ENCODE measurements around the gene RUNX3.

The RUNX3 gene

DNA sequence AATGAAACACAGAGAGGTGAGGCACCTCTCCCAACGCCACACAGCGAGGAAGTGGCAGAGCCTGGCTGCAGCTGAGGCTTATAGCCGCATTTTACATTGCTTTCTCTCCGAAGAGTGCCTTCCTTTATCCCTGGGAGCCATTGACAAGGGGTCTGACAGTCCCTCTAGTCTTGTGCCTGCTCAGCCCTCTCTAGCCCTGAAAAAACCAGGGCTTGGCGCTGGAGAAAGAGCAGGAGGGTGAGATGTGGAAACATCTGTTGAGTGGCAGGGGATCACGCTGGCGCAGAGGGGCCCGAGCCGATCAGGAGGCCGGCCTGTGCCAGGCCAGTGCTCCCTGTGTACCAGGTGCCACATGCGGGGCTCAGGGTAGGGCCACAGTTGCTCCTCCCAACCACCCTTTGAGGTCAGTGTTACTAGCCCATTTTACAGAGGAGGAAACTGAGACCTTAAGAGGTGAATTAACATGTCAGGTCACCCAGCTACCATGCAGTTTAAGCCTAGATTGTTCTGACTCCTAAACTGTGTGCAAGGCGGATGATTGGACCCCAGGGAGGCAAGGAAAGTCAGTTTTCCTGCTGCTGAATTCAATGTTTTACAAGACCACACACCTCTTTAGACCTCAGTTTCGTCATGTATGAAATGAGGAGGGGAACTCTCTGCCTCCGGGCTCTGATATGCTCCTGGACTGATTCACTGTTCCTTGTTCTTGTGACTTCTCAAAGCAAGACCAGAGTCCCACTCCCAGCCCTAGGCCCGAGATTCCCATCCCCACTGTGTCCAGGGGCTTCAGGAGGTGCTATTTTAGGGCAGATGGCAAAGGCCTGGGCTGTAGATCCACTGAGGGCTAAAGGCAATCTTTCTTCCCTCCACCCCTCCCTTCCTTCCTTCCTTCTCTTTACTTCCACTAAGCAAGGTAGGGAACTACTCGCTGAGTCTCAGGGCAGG lies 28.0 kb upstream of the RUNX3 start:
- Histone ChIP-seq H2AFZ (ENCODE audit: low read length) (no peak overlapping the region), H3K9ac (ENCODE audit: low read length) (no peak overlapping the region), H3K4me1 (ENCODE audit: low read length) (peaks cover 22% of the 10 kb centered on the region), H3K79me2 (ENCODE audit: low read length) (no peaks in the 10 kb centered on the region), H3K9me3 (replicated peaks; ENCODE audit: insufficient read depth, low read length) (no peaks in the 10 kb centered on the region), H3K36me3 (replicated peaks; ENCODE audit: insufficient read depth, low read length) (no peaks in the 10 kb centered on the region), H3K27ac (ENCODE audit: low read length) (no peak overlapping the region), H4K20me1 (ENCODE audit: insufficient read depth, low read length) (no peaks in the 10 kb centered on the region), H3K27me3 (replicated peaks; ENCODE audit: insufficient read depth, low read length) (no peaks in the 10 kb centered on the region), H3K4me3 (ENCODE audit: low read length) (no peak overlapping the region), H3F3A (ENCODE audit: insufficient read depth, low read length) (no peaks in the 10 kb centered on the region; the same call in 1 of the 2 replicates), H3K9me2 (replicated peaks; ENCODE audit: insufficient read depth, low read length) (no peaks in the 10 kb centered on the region), H3K4me2 (ENCODE audit: low read depth, low read length) (no peak overlapping the region)
- TF ChIP-seq EZH2 (optimal IDR thresholded peaks at IDR 0.05; ENCODE audit: low read depth, low read length) (no peak), EZH2phosphoT487 (IDR thresholded peaks at IDR 0.05; ENCODE audit: low read length) (no peak), CTCF (IDR thresholded peaks at IDR 0.05; ENCODE audit: low read length) (no peak)
- no peak for DNase-seq

DNA sequence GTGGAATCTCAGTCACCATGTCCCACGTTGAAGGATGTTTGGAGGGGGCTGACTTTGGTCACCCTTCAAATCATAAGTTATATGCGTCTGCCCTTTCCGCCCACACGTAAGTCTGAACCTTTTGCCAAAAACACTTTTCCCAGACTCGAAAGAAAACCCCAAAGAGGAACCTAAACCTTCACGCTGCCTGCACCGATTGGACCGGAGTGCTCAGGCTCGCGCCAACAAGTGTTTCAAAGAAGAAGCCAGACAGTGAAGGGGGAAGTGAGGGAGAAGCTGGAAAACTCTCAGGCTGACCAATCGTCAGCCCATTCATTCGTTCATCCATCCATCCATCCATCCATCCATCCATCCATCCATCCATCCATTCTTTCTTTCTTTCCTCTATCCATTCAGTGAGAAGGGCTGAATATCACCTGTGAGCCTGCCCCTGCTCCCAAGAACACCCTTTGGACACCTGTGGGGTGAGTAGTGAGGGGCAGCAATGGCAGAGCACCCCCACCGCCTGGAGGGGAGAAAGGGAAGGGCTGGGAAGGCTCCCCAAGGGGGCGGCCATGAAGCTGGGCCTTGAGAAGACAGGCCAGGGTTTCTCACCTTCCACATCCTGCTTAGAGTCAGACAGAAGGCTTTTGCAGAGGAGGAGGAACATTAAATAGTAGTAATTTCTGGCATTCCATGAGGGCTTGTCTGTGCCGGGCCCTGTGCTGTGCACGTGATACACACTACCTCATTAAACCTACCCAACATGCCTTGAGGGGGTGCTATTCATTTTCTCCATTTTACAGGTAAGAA lies 27.1 kb upstream of the RUNX3 start:
- H3K79me2 ChIP-seq (ENCODE audit: low read length): no peaks in the 10 kb centered on the region
- DNase-seq: no peak
- no peaks in the 10 kb centered on the region for H3K27me3 ChIP-seq (replicated peaks; ENCODE audit: insufficient read depth, low read length)
- H3K9ac ChIP-seq (ENCODE audit: low read length): no peak overlapping the region
- no peaks in the 10 kb centered on the region; the same call in 1 of the 2 replicates for H3F3A ChIP-seq (ENCODE audit: insufficient read depth, low read length)
- H3K4me3 ChIP-seq (ENCODE audit: low read length): no peak overlapping the region
- no peaks in the 10 kb centered on the region for H3K9me3 ChIP-seq (replicated peaks; ENCODE audit: insufficient read depth, low read length)
- no peak overlapping the region for H3K27ac ChIP-seq (ENCODE audit: low read length)
- H3K4me2 ChIP-seq (ENCODE audit: low read depth, low read length): no peak overlapping the region
- H3K9me2 ChIP-seq (replicated peaks; ENCODE audit: insufficient read depth, low read length): no peaks in the 10 kb centered on the region
- H3K36me3 ChIP-seq (replicated peaks; ENCODE audit: insufficient read depth, low read length): no peaks in the 10 kb centered on the region
- peaks cover 22% of the 10 kb centered on the region for H3K4me1 ChIP-seq (ENCODE audit: low read length)
- H2AFZ ChIP-seq (ENCODE audit: low read length): no peak overlapping the region
- H4K20me1 ChIP-seq (ENCODE audit: insufficient read depth, low read length): no peaks in the 10 kb centered on the region
- TF ChIP-seq EZH2 (optimal IDR thresholded peaks at IDR 0.05; ENCODE audit: low read depth, low read length) (no peak), CTCF (IDR thresholded peaks at IDR 0.05; ENCODE audit: low read length) (no peak), EZH2phosphoT487 (IDR thresholded peaks at IDR 0.05; ENCODE audit: low read length) (no peak)

GRCh38 chr1:24955779-24956365 lies 25.8 kb upstream of the RUNX3 start:
- Histone ChIP-seq H3K27me3 (replicated peaks; ENCODE audit: insufficient read depth, low read length) (no peaks in the 10 kb centered on the region), H4K20me1 (ENCODE audit: insufficient read depth, low read length) (no peaks in the 10 kb centered on the region), H3K4me2 (ENCODE audit: low read depth, low read length) (no peak overlapping the region), H3K4me1 (ENCODE audit: low read length) (peaks cover 22% of the 10 kb centered on the region), H3K79me2 (ENCODE audit: low read length) (no peaks in the 10 kb centered on the region), H3K36me3 (replicated peaks; ENCODE audit: insufficient read depth, low read length) (no peaks in the 10 kb centered on the region), H3F3A (ENCODE audit: insufficient read depth, low read length) (no peaks in the 10 kb centered on the region; the same call in 1 of the 2 replicates), H3K4me3 (ENCODE audit: low read length) (no peak overlapping the region), H2AFZ (ENCODE audit: low read length) (no peak overlapping the region), H3K9me3 (replicated peaks; ENCODE audit: insufficient read depth, low read length) (no peaks in the 10 kb centered on the region), H3K27ac (ENCODE audit: low read length) (no peak overlapping the region), H3K9ac (ENCODE audit: low read length) (no peak overlapping the region), H3K9me2 (replicated peaks; ENCODE audit: insufficient read depth, low read length) (no peaks in the 10 kb centered on the region)
- no peak for DNase-seq
- TF ChIP-seq EZH2phosphoT487 (IDR thresholded peaks at IDR 0.05; ENCODE audit: low read length) (no peak), EZH2 (optimal IDR thresholded peaks at IDR 0.05; ENCODE audit: low read depth, low read length) (no peak), CTCF (IDR thresholded peaks at IDR 0.05; ENCODE audit: low read length) (no peak)
